Measurements from ENCODE around the gene SLC29A3.

Gene SLC29A3

GRCh38 chr10:71337219-71337701 is 18.2 kb downstream of the SLC29A3 start:
- no peak overlapping the region for H2AFZ ChIP-seq (ENCODE audit: low read length, unreplicated experiment)
- H3K27me3 ChIP-seq (ENCODE audit: insufficient read depth, low read length), result no peaks in the 10 kb centered on the region
- no peak overlapping the region for H3K27ac ChIP-seq (ENCODE audit: low read depth, low read length)
- H3K4me1 ChIP-seq (ENCODE audit: control insufficient read depth, insufficient read depth, low read length, unreplicated experiment), result no peaks in the 10 kb centered on the region
- H3K79me2 ChIP-seq (ENCODE audit: control insufficient read depth, insufficient read depth, low read length, unreplicated experiment), result no peaks in the 10 kb centered on the region
- H3K4me3 ChIP-seq (ENCODE audit: low read depth, low read length), result no peak overlapping the region
- no peaks in the 10 kb centered on the region for H3K36me3 ChIP-seq (ENCODE audit: insufficient read depth, low read length)

- Histone ChIP-seq H3K27me3 (ENCODE audit: insufficient read depth, low read length) (no peaks in the 10 kb centered on the region), H3K4me1 (ENCODE audit: control insufficient read depth, insufficient read depth, low read length, unreplicated experiment) (no peaks in the 10 kb centered on the region), H3K36me3 (ENCODE audit: insufficient read depth, low read length) (no peaks in the 10 kb centered on the region), H2AFZ (ENCODE audit: low read length, unreplicated experiment) (no peak overlapping the region), H3K27ac (ENCODE audit: low read depth, low read length) (no peak overlapping the region), H3K4me3 (ENCODE audit: low read depth, low read length) (no peak overlapping the region), H3K79me2 (ENCODE audit: control insufficient read depth, insufficient read depth, low read length, unreplicated experiment) (no peaks in the 10 kb centered on the region)
Measured at GRCh38 chr10:71338728-71339495, 19.9 kb downstream of the SLC29A3 start.

- Histone ChIP-seq H3K4me1 (ENCODE audit: control insufficient read depth, insufficient read depth, low read length, unreplicated experiment) (no peaks in the 10 kb centered on the region), H2AFZ (ENCODE audit: low read length, unreplicated experiment) (no peak overlapping the region), H3K79me2 (ENCODE audit: control insufficient read depth, insufficient read depth, low read length, unreplicated experiment) (no peaks in the 10 kb centered on the region), H3K27me3 (ENCODE audit: insufficient read depth, low read length) (no peaks in the 10 kb centered on the region), H3K4me3 (ENCODE audit: low read depth, low read length) (no peak overlapping the region), H3K36me3 (ENCODE audit: insufficient read depth, low read length) (no peaks in the 10 kb centered on the region), H3K27ac (ENCODE audit: low read depth, low read length) (no peak overlapping the region)
Measured at GRCh38 chr10:71339796-71340589, 20.9 kb downstream of the SLC29A3 start.

DNA sequence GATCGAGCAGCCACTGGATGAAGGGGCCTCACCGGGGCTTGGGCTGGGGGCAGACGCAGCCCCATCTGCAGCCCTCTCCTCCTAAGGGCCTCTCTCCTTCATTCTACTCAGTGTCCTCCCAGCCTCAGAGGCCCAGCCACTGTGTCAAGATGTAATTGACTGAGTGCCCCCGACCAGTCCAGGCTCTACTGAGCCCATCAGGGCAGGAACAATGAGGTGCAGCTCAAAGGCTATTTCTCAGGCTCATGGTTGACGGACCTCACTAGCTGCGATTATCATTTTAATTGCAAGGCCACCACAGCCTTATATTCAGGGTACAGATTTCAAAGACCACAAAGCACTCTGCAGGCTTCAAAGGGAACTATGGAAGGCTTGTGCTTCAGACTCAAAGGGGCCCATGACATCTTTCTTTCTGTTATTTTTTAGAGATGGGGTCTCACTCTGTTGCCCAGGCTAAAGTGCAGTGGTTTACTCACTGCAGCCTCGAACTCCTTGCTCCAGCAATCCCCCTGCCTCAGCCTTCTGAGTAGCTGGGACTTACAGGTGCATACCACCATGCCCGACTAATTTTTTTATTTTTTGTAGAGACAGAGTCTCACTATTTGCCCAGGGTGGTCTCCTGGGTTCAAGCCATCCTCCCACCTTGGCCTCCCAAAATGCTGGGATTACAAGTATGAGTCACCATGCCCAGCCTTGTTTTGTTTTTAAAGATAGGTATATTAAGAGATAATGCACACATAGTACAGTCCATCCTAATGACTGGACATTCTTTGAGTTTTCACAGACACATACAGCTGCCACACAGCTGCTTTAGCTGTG is 23.7 kb downstream of the SLC29A3 start:
- H3K4me1 ChIP-seq (ENCODE audit: control insufficient read depth, insufficient read depth, low read length, unreplicated experiment), result no peaks in the 10 kb centered on the region
- H3K27me3 ChIP-seq (ENCODE audit: insufficient read depth, low read length), result no peaks in the 10 kb centered on the region
- H3K27ac ChIP-seq (ENCODE audit: low read depth, low read length), result no peak overlapping the region
- H3K4me3 ChIP-seq (ENCODE audit: low read depth, low read length), result no peak overlapping the region
- H3K79me2 ChIP-seq (ENCODE audit: control insufficient read depth, insufficient read depth, low read length, unreplicated experiment), result no peaks in the 10 kb centered on the region
- H3K36me3 ChIP-seq (ENCODE audit: insufficient read depth, low read length), result no peaks in the 10 kb centered on the region
- no peak overlapping the region for H2AFZ ChIP-seq (ENCODE audit: low read length, unreplicated experiment)

- Histone ChIP-seq H3K79me2 (ENCODE audit: control insufficient read depth, insufficient read depth, low read length, unreplicated experiment) (no peaks in the 10 kb centered on the region), H2AFZ (ENCODE audit: low read length, unreplicated experiment) (no peak overlapping the region), H3K4me1 (ENCODE audit: control insufficient read depth, insufficient read depth, low read length, unreplicated experiment) (no peaks in the 10 kb centered on the region), H3K27ac (ENCODE audit: low read depth, low read length) (no peak overlapping the region), H3K27me3 (ENCODE audit: insufficient read depth, low read length) (no peaks in the 10 kb centered on the region), H3K36me3 (ENCODE audit: insufficient read depth, low read length) (no peaks in the 10 kb centered on the region), H3K4me3 (ENCODE audit: low read depth, low read length) (no peak overlapping the region)
Measured at GRCh38 chr10:71343392-71343773, 24.3 kb downstream of the SLC29A3 start.

- H3K4me1 ChIP-seq (ENCODE audit: control insufficient read depth, insufficient read depth, low read length, unreplicated experiment), result no peaks in the 10 kb centered on the region
- no peaks in the 10 kb centered on the region for H3K27me3 ChIP-seq (ENCODE audit: insufficient read depth, low read length)
- H2AFZ ChIP-seq (ENCODE audit: low read length, unreplicated experiment), result no peak overlapping the region
- H3K4me3 ChIP-seq (ENCODE audit: low read depth, low read length), result no peak overlapping the region
- no peaks in the 10 kb centered on the region for H3K79me2 ChIP-seq (ENCODE audit: control insufficient read depth, insufficient read depth, low read length, unreplicated experiment)
- no peak overlapping the region for H3K27ac ChIP-seq (ENCODE audit: low read depth, low read length)
- no peaks in the 10 kb centered on the region for H3K36me3 ChIP-seq (ENCODE audit: insufficient read depth, low read length)
Measured at GRCh38 chr10:71344154-71344925, 25.3 kb downstream of the SLC29A3 start.

DNA sequence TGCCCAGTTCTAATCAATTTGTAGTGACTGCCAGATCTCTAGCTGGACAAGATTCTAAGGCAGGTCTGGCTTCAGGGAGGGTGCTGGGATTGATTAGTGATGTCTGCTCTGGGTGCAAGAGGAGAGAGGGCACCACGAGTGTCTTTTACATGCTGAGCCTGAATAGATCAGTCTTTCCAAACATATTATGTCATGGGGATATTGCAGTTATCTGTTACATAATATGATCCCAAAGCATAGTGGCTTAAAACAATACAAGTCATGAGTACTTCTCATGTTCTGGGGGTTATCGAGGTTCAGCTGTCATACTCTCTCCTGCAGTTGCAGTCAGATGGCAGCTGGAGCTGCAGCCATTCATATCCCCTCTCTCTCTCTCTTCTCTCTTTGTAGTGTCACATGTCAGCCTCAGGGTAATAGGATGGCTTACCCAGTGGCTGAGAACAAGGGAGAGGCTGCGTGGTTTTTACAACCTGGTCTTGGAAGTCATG is 26.0 kb downstream of the SLC29A3 start:
- Histone ChIP-seq H3K4me3 (ENCODE audit: low read depth, low read length) (no peak overlapping the region), H3K36me3 (ENCODE audit: insufficient read depth, low read length) (no peaks in the 10 kb centered on the region), H2AFZ (ENCODE audit: low read length, unreplicated experiment) (no peak overlapping the region), H3K4me1 (ENCODE audit: control insufficient read depth, insufficient read depth, low read length, unreplicated experiment) (no peaks in the 10 kb centered on the region), H3K27me3 (ENCODE audit: insufficient read depth, low read length) (no peaks in the 10 kb centered on the region), H3K27ac (ENCODE audit: low read depth, low read length) (no peak overlapping the region), H3K79me2 (ENCODE audit: control insufficient read depth, insufficient read depth, low read length, unreplicated experiment) (no peaks in the 10 kb centered on the region)

GRCh38 chr10:71345694-71346093 is 26.6 kb downstream of the SLC29A3 start:
- Histone ChIP-seq H3K4me3 (ENCODE audit: low read depth, low read length) (no peak overlapping the region), H3K27ac (ENCODE audit: low read depth, low read length) (no peak overlapping the region), H3K79me2 (ENCODE audit: control insufficient read depth, insufficient read depth, low read length, unreplicated experiment) (no peaks in the 10 kb centered on the region), H3K27me3 (ENCODE audit: insufficient read depth, low read length) (no peaks in the 10 kb centered on the region), H3K4me1 (ENCODE audit: control insufficient read depth, insufficient read depth, low read length, unreplicated experiment) (no peaks in the 10 kb centered on the region), H3K36me3 (ENCODE audit: insufficient read depth, low read length) (no peaks in the 10 kb centered on the region), H2AFZ (ENCODE audit: low read length, unreplicated experiment) (no peak overlapping the region)

DNA sequence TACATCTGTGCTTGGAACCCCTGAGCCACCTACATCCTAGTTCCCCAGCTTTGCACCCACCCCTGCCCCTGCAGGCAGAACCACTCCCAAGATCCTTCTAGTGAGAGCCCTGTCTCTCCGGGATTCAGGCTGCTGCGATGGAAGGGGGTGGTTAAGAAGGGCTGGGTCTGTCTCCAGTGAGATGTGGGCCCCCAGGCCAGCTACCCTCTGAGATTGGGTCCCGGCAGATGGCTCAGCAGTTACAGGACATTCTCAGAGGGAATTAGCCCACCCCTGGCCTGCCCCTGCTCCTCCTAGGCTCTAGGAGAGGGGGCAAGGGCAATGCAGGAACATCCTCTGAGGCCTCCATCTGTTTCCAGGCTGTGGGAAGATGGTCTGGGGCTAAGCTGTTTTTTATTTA is 27.7 kb downstream of the SLC29A3 start:
- Histone ChIP-seq H3K27me3 (ENCODE audit: insufficient read depth, low read length) (no peaks in the 10 kb centered on the region), H3K79me2 (ENCODE audit: control insufficient read depth, insufficient read depth, low read length, unreplicated experiment) (no peaks in the 10 kb centered on the region), H3K4me3 (ENCODE audit: low read depth, low read length) (no peak overlapping the region), H3K27ac (ENCODE audit: low read depth, low read length) (no peak overlapping the region), H3K4me1 (ENCODE audit: control insufficient read depth, insufficient read depth, low read length, unreplicated experiment) (no peaks in the 10 kb centered on the region), H2AFZ (ENCODE audit: low read length, unreplicated experiment) (no peak overlapping the region), H3K36me3 (ENCODE audit: insufficient read depth, low read length) (no peaks in the 10 kb centered on the region)

Measured in ACC112 (cell line).